Spleen (tissue), 11 donors: ENCODE results near the gene GPT2. TPM values are rescaled to one million over a fixed set of nuclear protein-coding genes. Genes with fewer than 3 reads are reported as not detected.
"Not testable (repeated sequence)": the region's sequence is repeated elsewhere in the genome, so short reads cannot be mapped to it uniquely, and the experiment has no call there.

Source experiments
- DNase-seq: peaks from one replicate; pipeline ENCODE4 v3.0.0-alpha.2; 2020
- H3K27ac ChIP-seq, 8 donors: fragments of 200-600 bp; sonication (generic) in 7 of 8; 1 replicate in 4 of 8; 2 replicates in 4 of 8; pipeline versions ENCODE4 v1.5.0 to v1.8.0; 2016 to 2021; ENCODE audit warnings: inconsistent platforms in 4 of 8, mild to moderate bottlenecking in 4 of 8, moderate library complexity in 1 of 8
- H3K27me3 ChIP-seq, 7 donors: fragments of 200-600 bp; sonication (generic) in 6 of 7; replicated peaks in 1 of 7; 1 replicate in 4 of 7; 2 replicates in 3 of 7; pipeline versions ENCODE4 v1.5.0 to v1.8.0; 2016 to 2021; ENCODE audit warnings: inconsistent platforms in 3 of 7, mild to moderate bottlenecking in 1 of 7
- H3K36me3 ChIP-seq, 6 donors: fragments of 200-600 bp; sonication (generic) in 5 of 6; 1 replicate in 4 of 6; 2 replicates in 2 of 6; pipeline versions ENCODE4 v1.5.0 to v1.8.0; 2016 to 2021; ENCODE audit warnings: inconsistent platforms in 2 of 6
- H3K4me1 ChIP-seq, 6 donors: fragments of 200-600 bp; sonication (generic) in 5 of 6; 1 replicate in 3 of 6; 2 replicates in 3 of 6; pipeline versions ENCODE4 v1.5.0 to v1.8.0; 2016 to 2021; ENCODE audit warnings: inconsistent platforms in 3 of 6
- H3K4me3 ChIP-seq, 8 donors: fragments of 200-600 bp; sonication (generic) in 7 of 8; 1 replicate in 4 of 8; 2 replicates in 4 of 8; pipeline versions ENCODE4 v1.5.0 to v1.8.0; 2016 to 2021; ENCODE audit warnings: inconsistent platforms in 4 of 8, mild to moderate bottlenecking in 4 of 8, moderate library complexity in 2 of 8
- H3K9me3 ChIP-seq, 8 donors: fragments of 200-600 bp; sonication (generic) in 7 of 8; 1 replicate in 4 of 8; 2 replicates in 4 of 8; pipeline versions ENCODE4 v1.5.0 to v1.8.0; 2016 to 2021; ENCODE audit warnings: inconsistent platforms in 4 of 8
- CTCF ChIP-seq, 11 experiments: fragments of 200-600 bp in 7 of 11; fragments of 450-650 bp in 4 of 11; sonication (generic) in 4 of 11; IDR thresholded peaks in 8 of 11; conservative IDR thresholded peaks in 3 of 11; 1 replicate in 7 of 11; 2 replicates in 4 of 11; pipeline versions ENCODE4 v1.4.0 to v1.8.0; 2016 to 2021; ENCODE audit warnings: antibody characterized with exemption in 11 of 11, inconsistent platforms in 4 of 11, mild to moderate bottlenecking in 1 of 11
- POLR2A ChIP-seq, 3 donors: fragments of 450-650 bp; IDR thresholded peaks; one replicate each; pipeline ENCODE4 v1.5.1; 2017; ENCODE audit warnings: antibody characterized with exemption in 3 of 3, mild to moderate bottlenecking in 1 of 3
- POLR2AphosphoS5 ChIP-seq, 3 donors: sonication (generic); formaldehyde crosslinking; IDR thresholded peaks; one replicate each; pipeline ENCODE4 v1.5.1; 2017; ENCODE audit warnings: antibody characterized with exemption in 3 of 3
- WGBS, 5 donors: extraction: QIAGEN DNeasy Blood & Tissue Kit in 3 of 5; methylation state at CpG; one replicate each; pipeline versions ENCODE4 v1.1.5 to v1.1.7; 2013 to 2018; 5-methylcytosine and 5-hydroxymethylcytosine counted together
- intact Hi-C: fragments of 100-400 bp; cut with DNase I; formaldehyde crosslinking; loops from one replicate; pipeline ENCODE4 v1.15.0; 2023; ENCODE audit warnings: low total_unique reads
- polyA plus RNA-seq, 3 donors: library from polyadenylated mRNA; stranded (reverse); fragments of 200-250 nt; gene quantifications; one replicate each; pipeline ENCODE4 v1.2.1, GENCODE V29; 2013
- total RNA-seq, 7 donors: library from RNA; depleted of rRNA in 3 of 7; stranded (reverse); fragments of >200 nt in 3 of 7; fragmentation: NEBNext Ultra II Directional in 4 of 7; extraction: Animal tissue kit (Norgen Biotek cat#: 25700) in 4 of 7; gene quantifications; one replicate each; pipeline versions ENCODE4 v1.1.0 to v1.2.1, GENCODE V29; 2016 to 2021
- donor health status: healthy with polysubstance abuse.
- donor health status: DM: no; HTN: no; CAD: no; lungs with moderate emphysema.
- donor health status: DM: no; HTN: no; CAD: no.
- donor health status: Bipolar disorder and iron deficiency.
- donor health status: healthy.
- donor health status: DM: no; HTN: no; CAD: no.
- donor health status: DM: yes; HTN: yes; CAD: no.

The GPT2 gene
- total and polyA plus RNA-seq, 10 donors, result 3.1 to 9.2 (median 4.9) TPM

DNA sequence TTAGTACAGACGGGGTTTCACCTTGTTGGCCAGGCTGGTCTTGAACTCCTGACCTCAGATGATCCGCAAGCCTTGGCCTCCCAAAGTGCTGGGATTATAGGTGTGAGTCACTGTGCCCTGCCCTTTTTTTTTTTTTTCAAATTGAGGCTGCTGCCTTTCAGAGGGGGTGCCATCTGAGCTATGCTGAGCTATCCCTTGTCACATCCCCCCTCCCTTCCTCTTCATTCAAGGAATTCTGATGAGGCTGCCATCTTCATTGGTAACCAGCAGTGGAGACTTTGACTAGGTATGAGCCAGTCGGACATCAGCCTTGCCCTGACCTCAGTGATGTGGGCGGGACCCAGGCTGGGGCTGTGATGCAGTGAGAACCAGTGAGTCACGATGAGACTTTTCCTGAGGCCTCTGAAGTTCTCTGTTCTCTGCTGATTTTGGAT, 24.4 kb upstream of the GPT2 start:
- peaks cover 0 to 7% (median 0%) of the 10 kb centered on the region in 6 donors for H3K4me1 ChIP-seq
- H3K4me3 ChIP-seq, result no peak overlapping the region
- 72 to 84% (median 83%) methylated on average over 5 of the region's 5 CpGs for WGBS, 5 donors
- no peaks in the 10 kb centered on the region for H3K27me3 ChIP-seq
- DNase-seq, result peak; percentile 31
- H3K9me3 ChIP-seq, result no peaks in the 10 kb centered on the region
- no peak overlapping the region for H3K27ac ChIP-seq
- TF ChIP-seq POLR2A (IDR thresholded peaks at IDR 0.05) (no peak), CTCF (IDR thresholded peaks at IDR 0.05 in 8 of 11, conservative IDR thresholded peaks at IDR 0.05 in 3 of 11) (no peak), POLR2AphosphoS5 (IDR thresholded peaks at IDR 0.05) (no peak)
- intact Hi-C loops, result no loop called here
- H3K36me3 ChIP-seq, result no peaks in the 10 kb centered on the region

- 92 to 98% (median 94%) methylated on average over 16 of the region's 16 CpGs for WGBS, 5 donors
- Histone ChIP-seq H3K4me1 (peaks cover 0 to 7% (median 0%) of the 10 kb centered on the region in 6 donors), H3K4me3 (no peak overlapping the region), H3K27me3 (no peaks in the 10 kb centered on the region), H3K27ac (no peak overlapping the region), H3K9me3 (no peaks in the 10 kb centered on the region), H3K36me3 (no peaks in the 10 kb centered on the region)
- intact Hi-C loops, result no loop called here
- DNase-seq, result peak; percentile 6
- TF ChIP-seq POLR2A (IDR thresholded peaks at IDR 0.05) (no peak), CTCF (IDR thresholded peaks at IDR 0.05 in 8 of 11, conservative IDR thresholded peaks at IDR 0.05 in 3 of 11) (no peak), POLR2AphosphoS5 (IDR thresholded peaks at IDR 0.05) (no peak)
Measured at GRCh38 chr16:46862555-46863447, 21.4 kb upstream of the GPT2 start.

- TF ChIP-seq POLR2AphosphoS5 (IDR thresholded peaks at IDR 0.05) (no peak), CTCF (IDR thresholded peaks at IDR 0.05 in 8 of 11, conservative IDR thresholded peaks at IDR 0.05 in 3 of 11) (no peak), POLR2A (IDR thresholded peaks at IDR 0.05) (no peak)
- WGBS, 5 donors, result 73 to 92% (median 85%) methylated on average over 1 of the region's 1 CpG
- no peak overlapping the region for H3K27ac ChIP-seq
- H3K27me3 ChIP-seq, result peaks cover 0 to 3% (median 0%) of the 10 kb centered on the region in 7 donors
- peaks cover 0 to 7% (median 0%) of the 10 kb centered on the region in 6 donors for H3K4me1 ChIP-seq
- DNase-seq, result no peak
- no peaks in the 10 kb centered on the region for H3K36me3 ChIP-seq
- no peak overlapping the region for H3K4me3 ChIP-seq
- H3K9me3 ChIP-seq, result no peaks in the 10 kb centered on the region
- intact Hi-C loops, result no loop called here
Measured at GRCh38 chr16:46866286-46866685, 17.9 kb upstream of the GPT2 start.

DNA sequence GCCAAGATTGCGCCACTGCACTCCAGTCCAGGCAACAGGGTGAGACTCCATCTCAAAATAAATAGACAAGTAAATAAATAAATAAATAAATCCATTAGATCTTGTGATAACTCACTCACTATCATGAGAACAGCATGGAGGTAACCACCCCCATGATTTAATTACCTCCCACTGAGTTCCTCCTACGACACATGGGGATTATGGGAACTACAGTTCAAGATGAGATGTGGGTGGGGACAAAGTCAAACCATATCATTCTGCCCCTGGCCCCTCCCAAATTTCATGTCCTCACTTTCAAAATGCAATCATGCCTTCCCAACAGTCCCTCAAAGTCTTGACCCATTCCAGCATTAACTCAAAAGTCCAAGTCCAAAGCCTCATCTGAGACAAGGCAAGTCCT, 16.7 kb upstream of the GPT2 start:
- H3K27me3 ChIP-seq, H3K36me3 ChIP-seq, intact Hi-C loops, H3K4me1 ChIP-seq, H3K4me3 ChIP-seq, H3K9me3 ChIP-seq, DNase-seq, H3K27ac ChIP-seq: not testable (repeated sequence)
- WGBS, 5 donors, result 78 to 98% (median 87%) methylated on average over 2 of the region's 2 CpGs

DNA sequence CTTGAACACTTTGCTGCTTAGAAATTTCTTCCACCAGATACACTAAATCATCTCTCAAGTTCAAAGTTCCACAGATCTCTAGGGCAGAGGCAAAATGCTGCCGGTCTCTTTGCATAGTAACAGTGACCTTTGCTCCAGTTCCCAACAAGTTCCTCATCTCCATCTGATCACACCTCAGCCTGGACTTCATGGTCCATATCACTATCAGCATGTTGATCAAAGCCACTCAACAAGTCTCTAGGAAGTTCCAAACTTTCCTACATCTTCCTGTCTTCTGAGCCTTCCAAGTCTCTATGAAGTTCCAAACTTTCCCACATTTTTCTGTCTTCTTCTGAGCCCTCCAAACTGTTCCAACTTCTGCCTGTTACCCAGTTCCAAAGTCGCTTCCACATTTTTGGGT, 15.3 kb upstream of the GPT2 start:
- H3K4me3 ChIP-seq, H3K9me3 ChIP-seq, H3K27me3 ChIP-seq, DNase-seq, H3K36me3 ChIP-seq, H3K27ac ChIP-seq, H3K4me1 ChIP-seq, intact Hi-C loops: not testable (repeated sequence)
- 80 to 89% (median 86%) methylated on average over 2 of the region's 2 CpGs for WGBS, 5 donors
